ENCODE data around the gene WNT4.

GRCh38 chr1:22190251-22190650 is 47.4 kb upstream of the WNT4 start:
- TF ChIP-seq, protein P1, sequence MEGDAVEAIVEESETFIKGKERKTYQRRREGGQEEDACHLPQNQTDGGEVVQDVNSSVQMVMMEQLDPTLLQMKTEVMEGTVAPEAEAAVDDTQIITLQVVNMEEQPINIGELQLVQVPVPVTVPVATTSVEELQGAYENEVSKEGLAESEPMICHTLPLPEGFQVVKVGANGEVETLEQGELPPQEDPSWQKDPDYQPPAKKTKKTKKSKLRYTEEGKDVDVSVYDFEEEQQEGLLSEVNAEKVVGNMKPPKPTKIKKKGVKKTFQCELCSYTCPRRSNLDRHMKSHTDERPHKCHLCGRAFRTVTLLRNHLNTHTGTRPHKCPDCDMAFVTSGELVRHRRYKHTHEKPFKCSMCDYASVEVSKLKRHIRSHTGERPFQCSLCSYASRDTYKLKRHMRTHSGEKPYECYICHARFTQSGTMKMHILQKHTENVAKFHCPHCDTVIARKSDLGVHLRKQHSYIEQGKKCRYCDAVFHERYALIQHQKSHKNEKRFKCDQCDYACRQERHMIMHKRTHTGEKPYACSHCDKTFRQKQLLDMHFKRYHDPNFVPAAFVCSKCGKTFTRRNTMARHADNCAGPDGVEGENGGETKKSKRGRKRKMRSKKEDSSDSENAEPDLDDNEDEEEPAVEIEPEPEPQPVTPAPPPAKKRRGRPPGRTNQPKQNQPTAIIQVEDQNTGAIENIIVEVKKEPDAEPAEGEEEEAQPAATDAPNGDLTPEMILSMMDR (IDR thresholded peaks at IDR 0.05; ENCODE audit: low read depth, low read length, poor library complexity, severe bottlenecking) = no peak
- TF ChIP-seq EZH2phosphoT487 (IDR thresholded peaks at IDR 0.05; ENCODE audit: borderline replicate concordance, low read length) = no peak

All from DOHH2 (cell line).